GM12891 (cell line): ENCODE measurements around the gene NUDT15.

Source experiments
- DNase-seq: peaks from one replicate; pipeline ENCODE4 v3.0.0; 2011; ENCODE audit warnings: low spot score; ENCODE audit not compliant: insufficient read length
- FAIRE-seq: peaks from 2 replicates; lab custom pipeline; 2011; peaks lifted over from hg19 to GRCh38; lab: Jason Lieb, UNC
- PAX5 ChIP-seq: IDR thresholded peaks from 2 replicates; pipeline ENCODE4 v1.6.1; 2011; ENCODE audit warnings: low read length, moderate library complexity, mild to moderate bottlenecking; ENCODE audit not compliant: insufficient read depth, severe bottlenecking
- POLR2A ChIP-seq: IDR thresholded peaks from 2 replicates; pipeline ENCODE4 v1.6.1; 2011; ENCODE audit warnings: low read depth, low read length, control low read depth
- POLR2AphosphoS5 ChIP-seq: IDR thresholded peaks from 2 replicates; pipeline ENCODE4 v1.6.1; 2011; ENCODE audit warnings: low read depth, low read length, control low read depth
- POU2F2 ChIP-seq: IDR thresholded peaks from 2 replicates; pipeline ENCODE4 v1.6.1; 2011; ENCODE audit warnings: low read depth, mild to moderate bottlenecking, control low read depth, low read length, moderate library complexity
- SPI1 ChIP-seq: IDR thresholded peaks from 2 replicates; pipeline ENCODE4 v1.6.1; 2011; ENCODE audit warnings: low read depth, low read length, control low read depth
- TAF1 ChIP-seq: IDR thresholded peaks from 2 replicates; pipeline ENCODE4 v1.6.1; 2011; ENCODE audit warnings: low read depth, low read length, control low read depth

Gene NUDT15

GRCh38 chr13:48004201-48004600, 33.3 kb upstream of the NUDT15 start:
- FAIRE-seq (no peak), DNase-seq (no peak)
- TF ChIP-seq POLR2A = no peak
- TF ChIP-seq TAF1 = no peak
- no peak for TF ChIP-seq POLR2AphosphoS5
- no peak for TF ChIP-seq SPI1
- no peak for TF ChIP-seq PAX5
- TF ChIP-seq POU2F2 = no peak

GRCh38 chr13:48006396-48006795, 31.1 kb upstream of the NUDT15 start:
- FAIRE-seq = no peak
- TF ChIP-seq POLR2AphosphoS5 (no peak), TAF1 (no peak), POLR2A (no peak), POU2F2 (no peak), SPI1 (no peak), PAX5 (no peak)
- no peak for DNase-seq

- DNase-seq (no peak), FAIRE-seq (no peak)
- no peak for TF ChIP-seq PAX5
- no peak for TF ChIP-seq POU2F2
- TF ChIP-seq POLR2A = no peak
- no peak for TF ChIP-seq POLR2AphosphoS5
Measured at GRCh38 chr13:48009284-48009683, 28.2 kb upstream of the NUDT15 start.

GRCh38 chr13:48010698-48011097, 26.8 kb upstream of the NUDT15 start:
- TF ChIP-seq POLR2A = no peak
- TF ChIP-seq POLR2AphosphoS5 = no peak
- no peak for FAIRE-seq
- DNase-seq = no peak

- DNase-seq = no peak
- no peak for FAIRE-seq
- TF ChIP-seq SPI1 (no peak), TAF1 (no peak), POU2F2 (no peak), POLR2AphosphoS5 (no peak), PAX5 (no peak)
Measured at GRCh38 chr13:48012668-48013067, 24.9 kb upstream of the NUDT15 start.

GRCh38 chr13:48014359-48014758, 23.2 kb upstream of the NUDT15 start:
- no peak for FAIRE-seq
- DNase-seq = no peak
- TF ChIP-seq POLR2AphosphoS5 (no peak), POU2F2 (no peak), SPI1 (no peak), TAF1 (no peak), PAX5 (no peak), POLR2A (no peak)

- DNase-seq (no peak), FAIRE-seq (no peak)
- no peak for TF ChIP-seq POLR2AphosphoS5
- no peak for TF ChIP-seq POU2F2
- no peak for TF ChIP-seq SPI1
- TF ChIP-seq POLR2A = no peak
- no peak for TF ChIP-seq TAF1
- no peak for TF ChIP-seq PAX5
Measured at GRCh38 chr13:48018637-48019036, 18.9 kb upstream of the NUDT15 start.

- FAIRE-seq (no peak), DNase-seq (no peak)
- TF ChIP-seq SPI1 = no peak
- TF ChIP-seq PAX5 = no peak
- TF ChIP-seq POLR2A = no peak
- TF ChIP-seq TAF1 = no peak
- TF ChIP-seq POU2F2 = no peak
- TF ChIP-seq POLR2AphosphoS5 = no peak
Measured at GRCh38 chr13:48019796-48020195, 17.7 kb upstream of the NUDT15 start.

- TF ChIP-seq PAX5 = no peak
- no peak for TF ChIP-seq POU2F2
- TF ChIP-seq TAF1 = no peak
- TF ChIP-seq POLR2A = no peak
- no peak for TF ChIP-seq POLR2AphosphoS5
- no peak for TF ChIP-seq SPI1
- no peak for DNase-seq
- FAIRE-seq = no peak
Measured at GRCh38 chr13:48028066-48028465, 9.5 kb upstream of the NUDT15 start.

GRCh38 chr13:48029859-48030258, 7.7 kb upstream of the NUDT15 start:
- FAIRE-seq (no peak), DNase-seq (no peak)
- TF ChIP-seq SPI1 (no peak), POLR2AphosphoS5 (no peak), POLR2A (no peak), POU2F2 (no peak), TAF1 (no peak), PAX5 (no peak)

- peak; percentile 33 for FAIRE-seq
- TF ChIP-seq SPI1 (no peak), POLR2AphosphoS5 (no peak), POLR2A (no peak), PAX5 (no peak), POU2F2 (no peak), TAF1 (no peak)
- DNase-seq = no peak
Measured at GRCh38 chr13:48038761-48039160, 1.2 kb downstream of the NUDT15 start.
